GM23338 (cell line): ENCODE measurements around the gene FBXO38. TPM values are rescaled to one million over a fixed set of nuclear protein-coding genes. Genes with fewer than 3 reads are reported as not detected.

Source experiments
- ATAC-seq: fragments of 200-7000 bp; cut with Tn5 transposase; 3 replicates; pipeline ENCODE4 v1.9.1; 2020
- DNase-seq: peaks from one replicate; pipeline ENCODE4 v3.0.0-alpha.2; 2015; ENCODE audit warnings: low spot score
- H2AFZ ChIP-seq: fragments of 200-600 bp; sonication (generic); 2 replicates; pipeline ENCODE4 v1.8.0; 2016; ENCODE audit warnings: antibody characterized with exemption, mild to moderate bottlenecking, moderate library complexity
- H3F3A ChIP-seq: fragments of 200-600 bp; sonication (generic); replicated peaks from 2 replicates; pipeline ENCODE4 v1.8.0; 2017; ENCODE audit warnings: antibody characterized with exemption, mixed run types, low read depth
- H3K27ac ChIP-seq: fragments of 200-600 bp; sonication (generic); 2 replicates; pipeline ENCODE4 v1.6.1; 2016; ENCODE audit warnings: low read depth
- H3K27me3 ChIP-seq: fragments of 200-600 bp; sonication (generic); 2 replicates; pipeline ENCODE4 v1.8.0; 2016; ENCODE audit warnings: mild to moderate bottlenecking, mixed run types, moderate library complexity; ENCODE audit not compliant: insufficient read depth
- H3K36me3 ChIP-seq: fragments of 200-600 bp; sonication (generic); 2 replicates; pipeline ENCODE4 v1.8.0; 2016; ENCODE audit warnings: mild to moderate bottlenecking; ENCODE audit not compliant: insufficient read depth
- H3K4me1 ChIP-seq: fragments of 200-600 bp; sonication (generic); 2 replicates; pipeline ENCODE4 v1.8.0; 2016; ENCODE audit warnings: mild to moderate bottlenecking, moderate library complexity; ENCODE audit not compliant: insufficient read depth
- H3K4me2 ChIP-seq: fragments of 200-600 bp; sonication (generic); 2 replicates; pipeline ENCODE4 v1.7.1; 2017; ENCODE audit warnings: mixed run types
- H3K4me3 ChIP-seq: fragments of 200-600 bp; sonication (generic); 2 replicates; pipeline ENCODE4 v1.6.1; 2016; ENCODE audit warnings: mixed run types
- H3K79me2 ChIP-seq: fragments of 200-600 bp; sonication (generic); replicated peaks from 2 replicates; pipeline ENCODE4 v1.8.0; 2017; ENCODE audit warnings: mild to moderate bottlenecking; ENCODE audit not compliant: insufficient read depth
- H3K9me2 ChIP-seq: fragments of 200-600 bp; sonication (generic); 2 replicates; pipeline ENCODE4 v1.8.0; 2017; ENCODE audit not compliant: insufficient read depth
- H4K20me1 ChIP-seq: fragments of 200-600 bp; sonication (generic); replicated peaks from 2 replicates; pipeline ENCODE4 v1.8.0; 2017; ENCODE audit warnings: mild to moderate bottlenecking; ENCODE audit not compliant: insufficient read depth
- H3K27ac Mint-ChIP-seq: 2 replicates; pipeline ENCODE4 v1.8.0; 2020; ENCODE audit warnings: inconsistent platforms, mild to moderate bottlenecking, moderate library complexity, mixed read lengths
- H3K27me3 Mint-ChIP-seq: 3 replicates; pipeline ENCODE4 v1.8.0; 2022; ENCODE audit warnings: low read depth, mild to moderate bottlenecking, moderate library complexity, mixed read lengths, inconsistent platforms; ENCODE audit not compliant: insufficient read depth, poor library complexity
- H3K36me3 Mint-ChIP-seq: 3 replicates; pipeline ENCODE4 v1.8.0; 2021; ENCODE audit warnings: low read depth, mild to moderate bottlenecking, inconsistent platforms, moderate library complexity, mixed read lengths
- H3K4me1 Mint-ChIP-seq: 3 replicates; pipeline ENCODE4 v1.8.0; 2020; ENCODE audit warnings: mild to moderate bottlenecking, inconsistent platforms, mixed read lengths
- H3K4me3 Mint-ChIP-seq: 3 replicates; pipeline ENCODE4 v1.8.0; 2021; ENCODE audit warnings: moderate library complexity, mild to moderate bottlenecking, inconsistent platforms, mixed read lengths
- H3K9me3 Mint-ChIP-seq: 3 replicates; pipeline ENCODE4 v1.8.0; 2020; ENCODE audit warnings: moderate library complexity, mild to moderate bottlenecking, inconsistent platforms, mixed read lengths
- CREB1 ChIP-seq: fragments of 250-450 bp; sonication (Bioruptor Pico); IDR thresholded peaks from 2 replicates; pipeline ENCODE4 v1.5.0; 2020; ENCODE audit warnings: low read depth, mild to moderate bottlenecking, moderate library complexity
- EZH2 ChIP-seq: fragments of 200-600 bp; sonication (generic); IDR thresholded peaks from one replicate; pipeline ENCODE4 v1.8.0; 2017; ENCODE audit warnings: antibody characterized with exemption, mild to moderate bottlenecking, low read depth; ENCODE audit not compliant: unreplicated experiment
- EZH2phosphoT487 ChIP-seq: fragments of 200-600 bp; sonication (generic); IDR thresholded peaks from one replicate; pipeline ENCODE4 v1.8.1; 2018; ENCODE audit warnings: antibody characterized with exemption; ENCODE audit not compliant: unreplicated experiment
- JUNB ChIP-seq: IDR thresholded peaks from one replicate; pipeline ENCODE4 v1.6.1; 2016; ENCODE audit warnings: antibody characterized with exemption; ENCODE audit not compliant: unreplicated experiment
- NANOG ChIP-seq: IDR thresholded peaks from 2 replicates; pipeline ENCODE4 v1.6.1; 2016; ENCODE audit warnings: antibody characterized with exemption, borderline replicate concordance
- POLR2AphosphoS5 ChIP-seq: IDR thresholded peaks from 2 replicates; pipeline ENCODE4 v1.6.1; 2016; ENCODE audit warnings: antibody characterized with exemption, low read depth
- STAT1 ChIP-seq: IDR thresholded peaks from one replicate; pipeline ENCODE4 v1.6.1; 2016; ENCODE audit warnings: antibody characterized with exemption; ENCODE audit not compliant: unreplicated experiment
- ZNF114 ChIP-seq: fragments of 250-450 bp; sonication (Bioruptor Pico); IDR thresholded peaks from 2 replicates; pipeline ENCODE4 v1.5.0; 2020; ENCODE audit warnings: mild to moderate bottlenecking, moderate library complexity
- ZNF331 ChIP-seq: fragments of 250-450 bp; sonication (Bioruptor Pico); IDR thresholded peaks from 2 replicates; pipeline ENCODE4 v1.5.0; 2020; ENCODE audit warnings: low read depth, mild to moderate bottlenecking, moderate library complexity
- polyA plus RNA-seq: library from polyadenylated mRNA; unstranded; fragments of >200 nt; fragmentation: Nextera tagmentation; extraction: Ambion mirVana; gene quantifications from 2 replicates; pipeline ENCODE4 v1.2.1, GENCODE V29; 2016
- total RNA-seq: library from RNA; depleted of rRNA; stranded (reverse); fragments of >200 nt; shearing (Covaris generic); gene quantifications from 2 replicates; pipeline ENCODE4 v1.2.3, GENCODE V29; 2014
- TF ChIP-seq, protein P1 (sequence below): fragments of 250-450 bp; sonication (Bioruptor Pico); IDR thresholded peaks from 2 replicates; pipeline ENCODE4 v1.5.0; 2020; ENCODE audit warnings: mild to moderate bottlenecking, moderate library complexity
- TF ChIP-seq, protein P2 (sequence below): IDR thresholded peaks from 2 replicates; pipeline ENCODE4 v1.6.1; 2016; ENCODE audit warnings: antibody characterized with exemption
- TF ChIP-seq, protein P3 (sequence below): IDR thresholded peaks from one replicate; pipeline ENCODE4 v1.6.1; 2018; ENCODE audit warnings: antibody characterized with exemption; ENCODE audit not compliant: unreplicated experiment
- TF ChIP-seq, protein P4 (sequence below), 2 experiments: fragments of 200-600 bp in 1 of 2; sonication (generic) in 1 of 2; conservative IDR thresholded peaks; 2 replicates each; pipeline versions ENCODE4 v1.5.1 to v1.6.1; 2016 to 2017; ENCODE audit warnings: antibody characterized with exemption in 2 of 2, low read depth in 2 of 2, mild to moderate bottlenecking in 2 of 2, moderate library complexity in 1 of 2

Gene FBXO38
- total and polyA plus RNA-seq, 2 experiments from 2014 or later = 13.3 to 45.6 TPM

DNA sequence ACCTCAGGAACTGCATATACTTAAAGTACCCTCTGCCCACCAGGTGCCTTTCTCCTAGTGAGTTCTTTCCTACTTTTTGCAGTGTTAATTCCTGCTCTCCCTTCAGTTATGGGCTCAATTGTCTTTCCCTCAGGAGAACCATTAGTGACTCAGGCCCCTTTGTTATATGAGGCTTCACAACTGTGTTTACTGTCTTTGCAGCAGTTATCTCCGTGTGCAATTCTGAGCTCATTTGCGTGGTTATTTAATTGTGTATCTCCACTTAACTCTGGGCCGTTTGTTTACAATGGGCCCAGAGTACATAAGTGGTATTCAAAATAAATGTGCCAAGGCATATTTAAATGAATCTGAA lies 9.6 kb downstream of the FBXO38 start:
- Histone ChIP-seq H3K36me3 (no peaks in the 10 kb centered on the region), H3K79me2 (peaks cover 59% of the 10 kb centered on the region), H3K4me2 (peak overlapping the region; percentile 5; the same call in 1 of the 2 replicates), H3K9me2 (no peaks in the 10 kb centered on the region), H3K27ac (peak overlapping the region; percentile 35; the same call in 1 of the 2 replicates), H2AFZ (no peak overlapping the region), H3F3A (no peaks in the 10 kb centered on the region), H3K4me1 (peaks cover 41% of the 10 kb centered on the region), H3K4me3 (no peak overlapping the region), H3K27me3 (no peaks in the 10 kb centered on the region), H4K20me1 (no peaks in the 10 kb centered on the region)
- H3K4me1 Mint-ChIP-seq = peaks cover 51% of the 10 kb centered on the region
- no peak for TF ChIP-seq POLR2AphosphoS5
- no peak for TF ChIP-seq CREB1 (CRISPR knock-in tag)
- TF ChIP-seq, protein P1, sequence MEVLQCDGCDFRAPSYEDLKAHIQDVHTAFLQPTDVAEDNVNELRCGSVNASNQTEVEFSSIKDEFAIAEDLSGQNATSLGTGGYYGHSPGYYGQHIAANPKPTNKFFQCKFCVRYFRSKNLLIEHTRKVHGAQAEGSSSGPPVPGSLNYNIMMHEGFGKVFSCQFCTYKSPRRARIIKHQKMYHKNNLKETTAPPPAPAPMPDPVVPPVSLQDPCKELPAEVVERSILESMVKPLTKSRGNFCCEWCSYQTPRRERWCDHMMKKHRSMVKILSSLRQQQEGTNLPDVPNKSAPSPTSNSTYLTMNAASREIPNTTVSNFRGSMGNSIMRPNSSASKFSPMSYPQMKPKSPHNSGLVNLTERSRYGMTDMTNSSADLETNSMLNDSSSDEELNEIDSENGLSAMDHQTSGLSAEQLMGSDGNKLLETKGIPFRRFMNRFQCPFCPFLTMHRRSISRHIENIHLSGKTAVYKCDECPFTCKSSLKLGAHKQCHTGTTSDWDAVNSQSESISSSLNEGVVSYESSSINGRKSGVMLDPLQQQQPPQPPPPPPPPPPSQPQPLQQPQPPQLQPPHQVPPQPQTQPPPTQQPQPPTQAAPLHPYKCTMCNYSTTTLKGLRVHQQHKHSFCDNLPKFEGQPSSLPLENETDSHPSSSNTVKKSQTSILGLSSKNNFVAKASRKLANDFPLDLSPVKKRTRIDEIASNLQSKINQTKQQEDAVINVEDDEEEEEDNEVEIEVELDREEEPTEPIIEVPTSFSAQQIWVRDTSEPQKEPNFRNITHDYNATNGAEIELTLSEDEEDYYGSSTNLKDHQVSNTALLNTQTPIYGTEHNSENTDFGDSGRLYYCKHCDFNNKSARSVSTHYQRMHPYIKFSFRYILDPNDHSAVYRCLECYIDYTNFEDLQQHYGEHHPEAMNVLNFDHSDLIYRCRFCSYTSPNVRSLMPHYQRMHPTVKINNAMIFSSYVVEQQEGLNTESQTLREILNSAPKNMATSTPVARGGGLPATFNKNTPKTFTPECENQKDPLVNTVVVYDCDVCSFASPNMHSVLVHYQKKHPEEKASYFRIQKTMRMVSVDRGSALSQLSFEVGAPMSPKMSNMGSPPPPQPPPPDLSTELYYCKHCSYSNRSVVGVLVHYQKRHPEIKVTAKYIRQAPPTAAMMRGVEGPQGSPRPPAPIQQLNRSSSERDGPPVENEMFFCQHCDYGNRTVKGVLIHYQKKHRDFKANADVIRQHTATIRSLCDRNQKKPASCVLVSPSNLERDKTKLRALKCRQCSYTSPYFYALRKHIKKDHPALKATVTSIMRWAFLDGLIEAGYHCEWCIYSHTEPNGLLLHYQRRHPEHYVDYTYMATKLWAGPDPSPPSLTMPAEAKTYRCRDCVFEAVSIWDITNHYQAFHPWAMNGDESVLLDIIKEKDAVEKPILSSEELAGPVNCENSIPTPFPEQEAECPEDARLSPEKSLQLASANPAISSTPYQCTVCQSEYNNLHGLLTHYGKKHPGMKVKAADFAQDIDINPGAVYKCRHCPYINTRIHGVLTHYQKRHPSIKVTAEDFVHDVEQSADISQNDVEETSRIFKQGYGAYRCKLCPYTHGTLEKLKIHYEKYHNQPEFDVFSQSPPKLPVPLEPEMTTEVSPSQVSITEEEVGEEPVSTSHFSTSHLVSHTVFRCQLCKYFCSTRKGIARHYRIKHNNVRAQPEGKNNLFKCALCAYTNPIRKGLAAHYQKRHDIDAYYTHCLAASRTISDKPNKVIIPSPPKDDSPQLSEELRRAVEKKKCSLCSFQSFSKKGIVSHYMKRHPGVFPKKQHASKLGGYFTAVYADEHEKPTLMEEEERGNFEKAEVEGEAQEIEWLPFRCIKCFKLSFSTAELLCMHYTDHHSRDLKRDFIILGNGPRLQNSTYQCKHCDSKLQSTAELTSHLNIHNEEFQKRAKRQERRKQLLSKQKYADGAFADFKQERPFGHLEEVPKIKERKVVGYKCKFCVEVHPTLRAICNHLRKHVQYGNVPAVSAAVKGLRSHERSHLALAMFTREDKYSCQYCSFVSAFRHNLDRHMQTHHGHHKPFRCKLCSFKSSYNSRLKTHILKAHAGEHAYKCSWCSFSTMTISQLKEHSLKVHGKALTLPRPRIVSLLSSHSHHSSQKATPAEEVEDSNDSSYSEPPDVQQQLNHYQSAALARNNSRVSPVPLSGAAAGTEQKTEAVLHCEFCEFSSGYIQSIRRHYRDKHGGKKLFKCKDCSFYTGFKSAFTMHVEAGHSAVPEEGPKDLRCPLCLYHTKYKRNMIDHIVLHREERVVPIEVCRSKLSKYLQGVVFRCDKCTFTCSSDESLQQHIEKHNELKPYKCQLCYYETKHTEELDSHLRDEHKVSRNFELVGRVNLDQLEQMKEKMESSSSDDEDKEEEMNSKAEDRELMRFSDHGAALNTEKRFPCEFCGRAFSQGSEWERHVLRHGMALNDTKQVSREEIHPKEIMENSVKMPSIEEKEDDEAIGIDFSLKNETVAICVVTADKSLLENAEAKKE = no peak
- TF ChIP-seq STAT1 = no peak
- TF ChIP-seq EZH2 = no peak
- TF ChIP-seq EZH2phosphoT487 = no peak
- TF ChIP-seq ZNF114 (CRISPR knock-in tag) = no peak
- TF ChIP-seq ZNF331 (CRISPR knock-in tag) = no peak
- TF ChIP-seq, protein P2, sequence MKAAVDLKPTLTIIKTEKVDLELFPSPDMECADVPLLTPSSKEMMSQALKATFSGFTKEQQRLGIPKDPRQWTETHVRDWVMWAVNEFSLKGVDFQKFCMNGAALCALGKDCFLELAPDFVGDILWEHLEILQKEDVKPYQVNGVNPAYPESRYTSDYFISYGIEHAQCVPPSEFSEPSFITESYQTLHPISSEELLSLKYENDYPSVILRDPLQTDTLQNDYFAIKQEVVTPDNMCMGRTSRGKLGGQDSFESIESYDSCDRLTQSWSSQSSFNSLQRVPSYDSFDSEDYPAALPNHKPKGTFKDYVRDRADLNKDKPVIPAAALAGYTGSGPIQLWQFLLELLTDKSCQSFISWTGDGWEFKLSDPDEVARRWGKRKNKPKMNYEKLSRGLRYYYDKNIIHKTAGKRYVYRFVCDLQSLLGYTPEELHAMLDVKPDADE = no peak
- no peak for TF ChIP-seq NANOG
- TF ChIP-seq JUNB = no peak
- TF ChIP-seq, protein P3, sequence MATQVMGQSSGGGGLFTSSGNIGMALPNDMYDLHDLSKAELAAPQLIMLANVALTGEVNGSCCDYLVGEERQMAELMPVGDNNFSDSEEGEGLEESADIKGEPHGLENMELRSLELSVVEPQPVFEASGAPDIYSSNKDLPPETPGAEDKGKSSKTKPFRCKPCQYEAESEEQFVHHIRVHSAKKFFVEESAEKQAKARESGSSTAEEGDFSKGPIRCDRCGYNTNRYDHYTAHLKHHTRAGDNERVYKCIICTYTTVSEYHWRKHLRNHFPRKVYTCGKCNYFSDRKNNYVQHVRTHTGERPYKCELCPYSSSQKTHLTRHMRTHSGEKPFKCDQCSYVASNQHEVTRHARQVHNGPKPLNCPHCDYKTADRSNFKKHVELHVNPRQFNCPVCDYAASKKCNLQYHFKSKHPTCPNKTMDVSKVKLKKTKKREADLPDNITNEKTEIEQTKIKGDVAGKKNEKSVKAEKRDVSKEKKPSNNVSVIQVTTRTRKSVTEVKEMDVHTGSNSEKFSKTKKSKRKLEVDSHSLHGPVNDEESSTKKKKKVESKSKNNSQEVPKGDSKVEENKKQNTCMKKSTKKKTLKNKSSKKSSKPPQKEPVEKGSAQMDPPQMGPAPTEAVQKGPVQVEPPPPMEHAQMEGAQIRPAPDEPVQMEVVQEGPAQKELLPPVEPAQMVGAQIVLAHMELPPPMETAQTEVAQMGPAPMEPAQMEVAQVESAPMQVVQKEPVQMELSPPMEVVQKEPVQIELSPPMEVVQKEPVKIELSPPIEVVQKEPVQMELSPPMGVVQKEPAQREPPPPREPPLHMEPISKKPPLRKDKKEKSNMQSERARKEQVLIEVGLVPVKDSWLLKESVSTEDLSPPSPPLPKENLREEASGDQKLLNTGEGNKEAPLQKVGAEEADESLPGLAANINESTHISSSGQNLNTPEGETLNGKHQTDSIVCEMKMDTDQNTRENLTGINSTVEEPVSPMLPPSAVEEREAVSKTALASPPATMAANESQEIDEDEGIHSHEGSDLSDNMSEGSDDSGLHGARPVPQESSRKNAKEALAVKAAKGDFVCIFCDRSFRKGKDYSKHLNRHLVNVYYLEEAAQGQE = no peak
- TF ChIP-seq, protein P4, sequence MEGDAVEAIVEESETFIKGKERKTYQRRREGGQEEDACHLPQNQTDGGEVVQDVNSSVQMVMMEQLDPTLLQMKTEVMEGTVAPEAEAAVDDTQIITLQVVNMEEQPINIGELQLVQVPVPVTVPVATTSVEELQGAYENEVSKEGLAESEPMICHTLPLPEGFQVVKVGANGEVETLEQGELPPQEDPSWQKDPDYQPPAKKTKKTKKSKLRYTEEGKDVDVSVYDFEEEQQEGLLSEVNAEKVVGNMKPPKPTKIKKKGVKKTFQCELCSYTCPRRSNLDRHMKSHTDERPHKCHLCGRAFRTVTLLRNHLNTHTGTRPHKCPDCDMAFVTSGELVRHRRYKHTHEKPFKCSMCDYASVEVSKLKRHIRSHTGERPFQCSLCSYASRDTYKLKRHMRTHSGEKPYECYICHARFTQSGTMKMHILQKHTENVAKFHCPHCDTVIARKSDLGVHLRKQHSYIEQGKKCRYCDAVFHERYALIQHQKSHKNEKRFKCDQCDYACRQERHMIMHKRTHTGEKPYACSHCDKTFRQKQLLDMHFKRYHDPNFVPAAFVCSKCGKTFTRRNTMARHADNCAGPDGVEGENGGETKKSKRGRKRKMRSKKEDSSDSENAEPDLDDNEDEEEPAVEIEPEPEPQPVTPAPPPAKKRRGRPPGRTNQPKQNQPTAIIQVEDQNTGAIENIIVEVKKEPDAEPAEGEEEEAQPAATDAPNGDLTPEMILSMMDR (conservative IDR thresholded peaks at IDR 0.05; ENCODE audit: low read depth in 2 of 2) = no peak
- peak overlapping the region; percentile 51 for H3K27ac Mint-ChIP-seq
- no peaks in the 10 kb centered on the region; the same call in 2 of the 3 replicates for H3K9me3 Mint-ChIP-seq
- H3K4me3 Mint-ChIP-seq = no peak overlapping the region; the same call in 2 of the 3 replicates
- peaks cover 1% of the 10 kb centered on the region for H3K27me3 Mint-ChIP-seq
- H3K36me3 Mint-ChIP-seq = peaks cover 4% of the 10 kb centered on the region; the same call in 2 of the 3 replicates
- ATAC-seq = peak; percentile 55
- peak; percentile 57 for DNase-seq
